Erythroblast (primary cell): ENCODE data around the gene MLLT1.
A peak's percentile ranks its signal among the peaks of the same experiment; 100 is the strongest.

Source experiments
- DNase-seq, 2 experiments: peaks; one replicate each; lab custom pipeline; 2025; lab: John Stamatoyannopoulos, UW
- GATA1 ChIP-seq: IDR thresholded peaks from 2 replicates; pipeline ENCODE4 v1.6.1; 2011; ENCODE audit warnings: low read depth, mild to moderate bottlenecking, control low read depth, low read length, moderate library complexity
- POLR2A ChIP-seq: IDR thresholded peaks from 2 replicates; pipeline ENCODE4 v1.6.1; 2011; ENCODE audit warnings: mild to moderate bottlenecking, low read length

Gene MLLT1

GRCh38 chr19:6242677-6243076 is 37.1 kb downstream of the MLLT1 start:
- no peak for DNase-seq
- TF ChIP-seq GATA1 (no peak), POLR2A (no peak)

GRCh38 chr19:6241680-6242377 is 37.9 kb downstream of the MLLT1 start:
- no peak for TF ChIP-seq POLR2A
- TF ChIP-seq GATA1: no peak
- DNase-seq: no peak

- TF ChIP-seq POLR2A: no peak
- TF ChIP-seq GATA1: no peak
- no peak for DNase-seq
Observed at GRCh38 chr19:6241056-6241455, 38.7 kb downstream of the MLLT1 start.

GRCh38 chr19:6239871-6240676 is 39.7 kb downstream of the MLLT1 start:
- no peak for DNase-seq
- TF ChIP-seq POLR2A (no peak), GATA1 (no peak)

- DNase-seq: no peak
- TF ChIP-seq POLR2A: no peak
- TF ChIP-seq GATA1: no peak
Observed at GRCh38 chr19:6239401-6239844, 40.4 kb downstream of the MLLT1 start.

- no peak for DNase-seq
- TF ChIP-seq POLR2A: no peak
- no peak for TF ChIP-seq GATA1
Observed at GRCh38 chr19:6238643-6239281, 41.0 kb downstream of the MLLT1 start.

- TF ChIP-seq GATA1 (no peak), POLR2A (no peak)
- peak; percentile 47 to 80 for DNase-seq
Observed at GRCh38 chr19:6238256-6238642, 41.5 kb downstream of the MLLT1 start.

GRCh38 chr19:6236310-6237291 is 43.2 kb downstream of the MLLT1 start:
- DNase-seq: no peak

GRCh38 chr19:6235031-6235951 is 44.5 kb downstream of the MLLT1 start:
- TF ChIP-seq POLR2A: no peak
- no peak for TF ChIP-seq GATA1
- DNase-seq: no peak

More at GRCh38 chr19:6236310-6237291, 43.2 kb downstream of the MLLT1 start:
- no peak for TF ChIP-seq POLR2A
- TF ChIP-seq GATA1: no peak

- TF ChIP-seq GATA1: no peak
- no peak for TF ChIP-seq POLR2A
- DNase-seq: no peak
Observed at GRCh38 chr19:6234527-6234926, 45.2 kb downstream of the MLLT1 start.

GRCh38 chr19:6233827-6234511 is 45.8 kb downstream of the MLLT1 start:
- TF ChIP-seq POLR2A (no peak), GATA1 (no peak)
- no peak for DNase-seq
